Osteocyte (in vitro differentiated cells): ENCODE measurements around the gene APOL3. TPM values are rescaled to one million over a fixed set of nuclear protein-coding genes. Genes with fewer than 3 reads are reported as not detected.

ENCODE experiments used
- DNase-seq: peaks from one replicate; pipeline ENCODE4 v3.0.0; 2021; ENCODE audit warnings: mixed read lengths; ENCODE audit not compliant: unreplicated experiment; ENCODE audit errors: extremely low spot score
- H3K27ac Mint-ChIP-seq: one replicate; pipeline ENCODE4 v1.8.0; 2021; ENCODE audit warnings: mild to moderate bottlenecking, mixed read lengths; ENCODE audit not compliant: unreplicated experiment
- H3K27me3 Mint-ChIP-seq: one replicate; pipeline ENCODE4 v1.8.0; 2021; ENCODE audit warnings: mixed read lengths; ENCODE audit not compliant: unreplicated experiment
- H3K36me3 Mint-ChIP-seq: one replicate; pipeline ENCODE4 v1.8.0; 2021; ENCODE audit warnings: mixed read lengths; ENCODE audit not compliant: unreplicated experiment
- H3K4me1 Mint-ChIP-seq: one replicate; pipeline ENCODE4 v1.8.0; 2021; ENCODE audit warnings: mixed read lengths; ENCODE audit not compliant: unreplicated experiment
- H3K4me3 Mint-ChIP-seq: one replicate; pipeline ENCODE4 v1.8.0; 2021; ENCODE audit warnings: mild to moderate bottlenecking, moderate library complexity, mixed read lengths; ENCODE audit not compliant: unreplicated experiment
- H3K9me3 Mint-ChIP-seq: one replicate; pipeline ENCODE4 v1.8.0; 2021; ENCODE audit warnings: mixed read lengths; ENCODE audit not compliant: unreplicated experiment
- CTCF ChIP-seq: fragments of 200-600 bp; sonication (generic); IDR thresholded peaks from 2 replicates; pipeline ENCODE4 v1.5.0; 2021; ENCODE audit warnings: antibody characterized with exemption, mild to moderate bottlenecking, moderate library complexity
- total RNA-seq: library from RNA; stranded (reverse); gene quantifications from 2 replicates; pipeline ENCODE4 v1.2.1, GENCODE V29; 2021

Gene APOL3
- total RNA-seq, 1 donor from 2014 or later, result 10.8 TPM

GRCh38 chr22:36184433-36185025 lies 24.0 kb upstream of the APOL3 start:
- Mint-ChIP-seq H3K27me3 (peaks cover 21% of the 10 kb centered on the region), H3K9me3 (no peaks in the 10 kb centered on the region), H3K4me1 (no peaks in the 10 kb centered on the region), H3K36me3 (no peaks in the 10 kb centered on the region), H3K4me3 (no peak overlapping the region), H3K27ac (no peak overlapping the region)
- no peak for DNase-seq
- no peak for TF ChIP-seq CTCF

- no peaks in the 10 kb centered on the region for H3K4me1 Mint-ChIP-seq
- no peaks in the 10 kb centered on the region for H3K36me3 Mint-ChIP-seq
- no peak overlapping the region for H3K27ac Mint-ChIP-seq
- peaks cover 19% of the 10 kb centered on the region for H3K27me3 Mint-ChIP-seq
- no peaks in the 10 kb centered on the region for H3K9me3 Mint-ChIP-seq
- TF ChIP-seq CTCF, result no peak
- H3K4me3 Mint-ChIP-seq, result no peak overlapping the region
- DNase-seq, result no peak
These were observed 22.9 kb upstream of the APOL3 start for GRCh38 chr22:36183446-36183845.

- Mint-ChIP-seq H3K36me3 (no peaks in the 10 kb centered on the region), H3K4me3 (no peak overlapping the region), H3K27me3 (peaks cover 19% of the 10 kb centered on the region), H3K4me1 (no peaks in the 10 kb centered on the region), H3K9me3 (no peaks in the 10 kb centered on the region), H3K27ac (no peak overlapping the region)
- DNase-seq, result no peak
- no peak for TF ChIP-seq CTCF
These were observed 22.3 kb upstream of the APOL3 start for GRCh38 chr22:36182857-36183256.

- TF ChIP-seq CTCF, result no peak
- no peak for DNase-seq
- H3K4me1 Mint-ChIP-seq, result no peaks in the 10 kb centered on the region
These were observed 21.5 kb upstream of the APOL3 start for GRCh38 chr22:36182056-36182455.

GRCh38 chr22:36180928-36181327 lies 20.4 kb upstream of the APOL3 start:
- Mint-ChIP-seq H3K36me3 (no peaks in the 10 kb centered on the region), H3K4me3 (no peak overlapping the region), H3K4me1 (no peaks in the 10 kb centered on the region), H3K27me3 (peaks cover 19% of the 10 kb centered on the region), H3K27ac (no peak overlapping the region), H3K9me3 (no peaks in the 10 kb centered on the region)
- no peak for TF ChIP-seq CTCF
- no peak for DNase-seq

More at GRCh38 chr22:36182056-36182455, 21.5 kb upstream of the APOL3 start:
- H3K36me3 Mint-ChIP-seq, result no peaks in the 10 kb centered on the region
- no peak overlapping the region for H3K4me3 Mint-ChIP-seq
- H3K9me3 Mint-ChIP-seq, result no peaks in the 10 kb centered on the region
- peaks cover 19% of the 10 kb centered on the region for H3K27me3 Mint-ChIP-seq
- no peak overlapping the region for H3K27ac Mint-ChIP-seq
